Measurements from ENCODE around the gene UQCC2.

The UQCC2 gene

DNA sequence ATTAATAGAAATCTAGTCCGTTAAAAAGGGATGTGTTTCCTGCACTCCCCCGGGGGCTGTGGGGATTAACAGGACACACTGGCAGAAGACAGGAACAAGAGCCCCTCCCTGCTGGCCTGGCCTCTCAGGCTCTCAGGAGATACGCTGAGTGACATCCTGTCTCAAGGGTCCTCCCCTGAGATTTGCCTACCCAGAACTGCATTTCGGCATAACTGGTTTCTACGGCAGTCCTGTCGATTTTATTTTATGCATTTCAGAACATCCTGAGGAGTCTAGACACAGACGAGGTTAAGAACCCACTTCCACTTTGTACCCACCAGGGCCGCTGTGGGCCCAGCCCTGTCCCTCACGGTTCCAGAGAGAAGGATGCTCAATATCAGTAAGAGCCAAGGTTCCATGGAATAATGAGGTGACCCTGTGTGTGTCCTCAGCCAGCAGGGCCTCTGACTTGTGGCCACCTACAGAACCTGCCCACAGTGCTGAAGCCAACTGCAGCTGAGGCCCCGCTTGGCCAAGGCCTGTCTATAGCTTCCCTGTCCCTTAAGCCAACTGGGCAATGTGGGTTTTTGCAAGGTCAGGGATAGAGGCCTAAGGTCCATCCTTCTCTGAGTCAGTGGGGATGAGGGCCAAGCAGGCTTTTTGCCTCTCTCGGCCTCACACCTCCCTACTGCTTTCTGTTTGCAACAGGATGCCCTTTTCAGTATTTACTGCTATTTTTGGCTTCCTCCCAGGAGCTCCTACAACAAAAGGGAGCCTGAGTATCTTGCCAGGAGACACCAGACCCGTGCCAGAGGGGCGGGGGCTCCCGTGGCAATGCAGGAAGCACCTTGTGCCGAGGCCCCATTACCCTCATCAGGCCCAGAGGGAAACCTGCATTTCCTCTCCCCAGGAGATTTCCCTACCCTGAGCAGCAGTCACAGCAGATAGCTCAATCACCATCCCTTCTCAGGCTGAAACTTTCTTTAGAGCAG is 14.7 kb downstream of the UQCC2 start:
- TF ChIP-seq, protein P1, sequence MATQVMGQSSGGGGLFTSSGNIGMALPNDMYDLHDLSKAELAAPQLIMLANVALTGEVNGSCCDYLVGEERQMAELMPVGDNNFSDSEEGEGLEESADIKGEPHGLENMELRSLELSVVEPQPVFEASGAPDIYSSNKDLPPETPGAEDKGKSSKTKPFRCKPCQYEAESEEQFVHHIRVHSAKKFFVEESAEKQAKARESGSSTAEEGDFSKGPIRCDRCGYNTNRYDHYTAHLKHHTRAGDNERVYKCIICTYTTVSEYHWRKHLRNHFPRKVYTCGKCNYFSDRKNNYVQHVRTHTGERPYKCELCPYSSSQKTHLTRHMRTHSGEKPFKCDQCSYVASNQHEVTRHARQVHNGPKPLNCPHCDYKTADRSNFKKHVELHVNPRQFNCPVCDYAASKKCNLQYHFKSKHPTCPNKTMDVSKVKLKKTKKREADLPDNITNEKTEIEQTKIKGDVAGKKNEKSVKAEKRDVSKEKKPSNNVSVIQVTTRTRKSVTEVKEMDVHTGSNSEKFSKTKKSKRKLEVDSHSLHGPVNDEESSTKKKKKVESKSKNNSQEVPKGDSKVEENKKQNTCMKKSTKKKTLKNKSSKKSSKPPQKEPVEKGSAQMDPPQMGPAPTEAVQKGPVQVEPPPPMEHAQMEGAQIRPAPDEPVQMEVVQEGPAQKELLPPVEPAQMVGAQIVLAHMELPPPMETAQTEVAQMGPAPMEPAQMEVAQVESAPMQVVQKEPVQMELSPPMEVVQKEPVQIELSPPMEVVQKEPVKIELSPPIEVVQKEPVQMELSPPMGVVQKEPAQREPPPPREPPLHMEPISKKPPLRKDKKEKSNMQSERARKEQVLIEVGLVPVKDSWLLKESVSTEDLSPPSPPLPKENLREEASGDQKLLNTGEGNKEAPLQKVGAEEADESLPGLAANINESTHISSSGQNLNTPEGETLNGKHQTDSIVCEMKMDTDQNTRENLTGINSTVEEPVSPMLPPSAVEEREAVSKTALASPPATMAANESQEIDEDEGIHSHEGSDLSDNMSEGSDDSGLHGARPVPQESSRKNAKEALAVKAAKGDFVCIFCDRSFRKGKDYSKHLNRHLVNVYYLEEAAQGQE (IDR thresholded peaks at IDR 0.05; ENCODE audit: insufficient read depth in 1 of 2, low read depth in 2 of 2, low read length in 2 of 2) = no peak
- TF ChIP-seq TAF1 (IDR thresholded peaks at IDR 0.05; ENCODE audit: borderline replicate concordance, insufficient read depth, low read length) (no peak), POLR2AphosphoS5 (IDR thresholded peaks at IDR 0.05; ENCODE audit: low read depth, low read length) (no peak), FOXP2 (optimal IDR thresholded peaks at IDR 0.05; ENCODE audit: borderline replicate concordance, extremely low read depth, extremely low read length, insufficient read depth) (no peak), SIN3A (IDR thresholded peaks at IDR 0.05; ENCODE audit: borderline replicate concordance, insufficient read depth, low read length) (no peak)

DNA sequence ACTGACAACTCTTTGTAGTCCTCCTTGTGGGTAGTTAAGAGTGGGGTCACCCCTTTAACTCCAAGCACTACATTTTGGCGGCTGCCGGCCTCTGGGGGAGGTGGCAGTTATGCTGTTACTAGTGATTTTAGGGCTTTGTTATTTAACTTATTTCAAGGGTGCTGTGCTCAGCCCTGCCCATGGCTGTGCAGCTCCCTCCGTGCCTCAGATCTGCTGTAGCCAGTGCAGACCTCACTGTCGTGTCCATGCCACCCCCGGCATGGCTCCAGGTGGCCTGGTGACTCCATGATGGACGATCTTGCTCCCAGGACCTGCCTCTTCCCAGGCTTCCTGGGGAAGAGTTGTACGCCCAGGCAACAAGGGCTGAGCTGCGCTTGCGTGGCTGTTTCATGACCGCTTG is 15.4 kb downstream of the UQCC2 start:
- TF ChIP-seq SIN3A (IDR thresholded peaks at IDR 0.05; ENCODE audit: borderline replicate concordance, insufficient read depth, low read length) = no peak
- no peak for TF ChIP-seq POLR2AphosphoS5 (IDR thresholded peaks at IDR 0.05; ENCODE audit: low read depth, low read length)
- TF ChIP-seq FOXP2 (optimal IDR thresholded peaks at IDR 0.05; ENCODE audit: borderline replicate concordance, extremely low read depth, extremely low read length, insufficient read depth) = no peak
- TF ChIP-seq TAF1 (IDR thresholded peaks at IDR 0.05; ENCODE audit: borderline replicate concordance, insufficient read depth, low read length) = no peak
- TF ChIP-seq, protein P1 (IDR thresholded peaks at IDR 0.05; ENCODE audit: insufficient read depth in 1 of 2, low read depth in 2 of 2, low read length in 2 of 2) = no peak

DNA sequence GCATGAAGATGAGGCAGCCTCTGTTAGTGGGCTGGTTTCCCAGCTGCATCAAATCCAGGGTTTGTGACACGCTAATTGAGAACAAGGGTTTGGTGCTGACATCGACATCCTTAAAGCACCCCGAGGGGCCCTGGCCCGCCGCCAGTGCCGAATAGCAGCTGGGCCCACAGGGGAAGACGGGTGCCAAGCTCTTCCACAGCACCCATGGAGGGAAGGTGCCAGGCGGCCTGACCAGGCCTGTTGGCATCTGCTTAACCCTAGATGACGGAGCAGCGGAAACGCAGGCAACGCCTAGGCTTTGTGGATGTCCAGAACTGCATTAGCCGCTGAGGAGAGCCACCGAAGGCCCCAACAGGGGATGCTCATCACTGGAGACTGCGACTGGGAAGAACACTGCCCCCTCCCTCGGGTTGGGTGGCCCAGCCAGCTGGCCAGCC is 16.0 kb downstream of the UQCC2 start:
- no peak for TF ChIP-seq TAF1 (IDR thresholded peaks at IDR 0.05; ENCODE audit: borderline replicate concordance, insufficient read depth, low read length)
- TF ChIP-seq FOXP2 (optimal IDR thresholded peaks at IDR 0.05; ENCODE audit: borderline replicate concordance, extremely low read depth, extremely low read length, insufficient read depth) = no peak
- no peak for TF ChIP-seq POLR2AphosphoS5 (IDR thresholded peaks at IDR 0.05; ENCODE audit: low read depth, low read length)
- no peak for TF ChIP-seq SIN3A (IDR thresholded peaks at IDR 0.05; ENCODE audit: borderline replicate concordance, insufficient read depth, low read length)
- TF ChIP-seq, protein P1 (IDR thresholded peaks at IDR 0.05; ENCODE audit: insufficient read depth in 1 of 2, low read depth in 2 of 2, low read length in 2 of 2) = no peak

DNA sequence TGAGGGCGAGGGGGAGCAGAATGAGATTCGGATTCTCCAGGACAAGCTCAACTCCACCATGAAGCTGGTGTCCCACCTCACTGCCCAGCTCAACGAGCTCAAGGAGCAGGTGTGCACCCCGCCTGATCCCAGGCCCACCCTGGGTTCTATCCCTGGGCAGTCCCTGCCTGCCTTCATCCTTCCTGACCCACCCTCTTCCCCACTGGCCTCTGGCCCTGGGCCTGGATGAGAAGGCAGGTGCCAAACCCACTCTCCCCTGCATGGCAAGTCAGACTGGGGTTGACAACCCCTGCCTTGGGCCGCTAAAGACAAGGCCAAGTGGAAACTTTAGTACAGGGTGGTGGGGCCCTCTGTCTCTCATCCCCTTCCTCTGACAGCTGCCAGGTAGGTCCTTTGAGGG is 16.5 kb downstream of the UQCC2 start:
- TF ChIP-seq FOXP2 (optimal IDR thresholded peaks at IDR 0.05; ENCODE audit: borderline replicate concordance, extremely low read depth, extremely low read length, insufficient read depth) (no peak), POLR2AphosphoS5 (IDR thresholded peaks at IDR 0.05; ENCODE audit: low read depth, low read length) (no peak), TAF1 (IDR thresholded peaks at IDR 0.05; ENCODE audit: borderline replicate concordance, insufficient read depth, low read length) (no peak), SIN3A (IDR thresholded peaks at IDR 0.05; ENCODE audit: borderline replicate concordance, insufficient read depth, low read length) (no peak)
- TF ChIP-seq, protein P1 (IDR thresholded peaks at IDR 0.05; ENCODE audit: insufficient read depth in 1 of 2, low read depth in 2 of 2, low read length in 2 of 2) = no peak
